GM18505 (cell line): Measurements from ENCODE around the gene GPHA2.

Experiments
- ATAC-seq: cut with Tn5 transposase; IDR thresholded peaks from one replicate; pipeline ENCODE4 v1.9.1; 2021; ENCODE audit not compliant: unreplicated experiment
- POLR2A ChIP-seq: IDR thresholded peaks from 4 replicates; pipeline ENCODE4 v1.6.1; 2011; ENCODE audit warnings: borderline replicate concordance; ENCODE audit not compliant: insufficient read depth, insufficient read length; ENCODE audit errors: extremely low read depth

GPHA2 gene

GRCh38 chr11:64887757-64888405 lies 47.8 kb downstream of the GPHA2 start:
- peak; percentile 34 for TF ChIP-seq POLR2A
- peak; percentile 67 for ATAC-seq

GRCh38 chr11:64887234-64887756 lies 48.4 kb downstream of the GPHA2 start:
- no peak for ATAC-seq

GRCh38 chr11:64885367-64886286 lies 50.1 kb downstream of the GPHA2 start:
- no peak for TF ChIP-seq POLR2A
- no peak for ATAC-seq

More at GRCh38 chr11:64887234-64887756, 48.4 kb downstream of the GPHA2 start:
- TF ChIP-seq POLR2A = no peak
